ENCODE data around the gene MRPL55.
"Not testable (repeated sequence)": the region's sequence is repeated elsewhere in the genome, so short reads cannot be mapped to it uniquely, and the experiment has no call there.

Gene MRPL55

GRCh38 chr1:228120351-228120750 is 11.3 kb upstream of the MRPL55 start:
- no peak for DNase-seq

- no peak for DNase-seq
Measured at GRCh38 chr1:228118040-228118439, 8.9 kb upstream of the MRPL55 start.

- DNase-seq = no peak
Measured at GRCh38 chr1:228117335-228117734, 8.2 kb upstream of the MRPL55 start.

- no peak for DNase-seq
Measured at GRCh38 chr1:228114827-228115226, 5.7 kb upstream of the MRPL55 start.

- DNase-seq = no peak
Measured at GRCh38 chr1:228112617-228113016, 3.5 kb upstream of the MRPL55 start.

GRCh38 chr1:228112167-228112566 is 3.1 kb upstream of the MRPL55 start:
- DNase-seq = no peak

- DNase-seq = not testable (repeated sequence)
Measured at GRCh38 chr1:228111315-228111714, 2.2 kb upstream of the MRPL55 start.

GRCh38 chr1:228110556-228110955 is 1.5 kb upstream of the MRPL55 start:
- no peak for DNase-seq

GRCh38 chr1:228109962-228110488 is 926 bp upstream of the MRPL55 start:
- DNase-seq = no peak

GRCh38 chr1:228108742-228109072 is 392 bp downstream of the MRPL55 start:
- no peak for DNase-seq

- DNase-seq = no peak
Measured at GRCh38 chr1:228108055-228108690, 926 bp downstream of the MRPL55 start.

- DNase-seq = no peak
Measured at GRCh38 chr1:228107636-228108035, 1.5 kb downstream of the MRPL55 start.

GRCh38 chr1:228106800-228107054 is 2.4 kb downstream of the MRPL55 start:
- no peak for DNase-seq

GRCh38 chr1:228105996-228106799 is 2.9 kb downstream of the MRPL55 start:
- no peak for DNase-seq

- DNase-seq = no peak
Measured at GRCh38 chr1:228105270-228105995, 3.7 kb downstream of the MRPL55 start.

- no peak for DNase-seq
Measured at GRCh38 chr1:228104526-228105269, 4.4 kb downstream of the MRPL55 start.

- DNase-seq = peak; percentile 92
Measured at GRCh38 chr1:228102791-228103620, 6.1 kb downstream of the MRPL55 start, which contains the start of gene C1orf35. C1orf35 (minus strand) TSS chr1:228103325; CDS start chr1:228103227, 98 bp downstream.

- peak; percentile 34 for DNase-seq
Measured at GRCh38 chr1:228101994-228102790, 6.9 kb downstream of the MRPL55 start.

GRCh38 chr1:228101614-228101993 is 7.5 kb downstream of the MRPL55 start:
- DNase-seq = no peak

- no peak for DNase-seq
Measured at GRCh38 chr1:228100822-228101613, 8.1 kb downstream of the MRPL55 start.
